Osteoblast (primary cell): Measurements from ENCODE around the gene SLX9. TPM values are rescaled to one million over a fixed set of nuclear protein-coding genes. Genes with fewer than 3 reads are reported as not detected.

Experiments
- DNase-seq: peaks from one replicate; pipeline ENCODE4 v3.0.0; 2011; ENCODE audit warnings: low spot score, mixed read lengths; ENCODE audit not compliant: insufficient read length; ENCODE audit errors: missing footprints
- H2AFZ ChIP-seq: 2 replicates; pipeline ENCODE4 v1.6.0; 2011; ENCODE audit warnings: mild to moderate bottlenecking, low read length
- H3K27ac ChIP-seq: 2 replicates; pipeline ENCODE4 v1.5.1; 2011; ENCODE audit warnings: mild to moderate bottlenecking, low read depth, low read length, moderate library complexity
- H3K27me3 ChIP-seq: 2 replicates; pipeline ENCODE4 v1.6.0; 2012; ENCODE audit warnings: mild to moderate bottlenecking, control low read depth, inconsistent platforms, low read length, moderate library complexity; ENCODE audit not compliant: insufficient read depth
- H3K36me3 ChIP-seq: 2 replicates; pipeline ENCODE4 v1.5.1; 2011; ENCODE audit warnings: mild to moderate bottlenecking, low read length, control low read depth, moderate library complexity; ENCODE audit not compliant: insufficient read depth
- H3K4me1 ChIP-seq: 2 replicates; pipeline ENCODE4 v1.5.1; 2011; ENCODE audit warnings: mild to moderate bottlenecking, low read length, control low read depth, moderate library complexity; ENCODE audit not compliant: insufficient read depth
- H3K4me2 ChIP-seq: 2 replicates; pipeline ENCODE4 v1.6.0; 2011; ENCODE audit warnings: mild to moderate bottlenecking, low read length; ENCODE audit not compliant: insufficient read depth
- H3K4me3 ChIP-seq: fragments of 200-600 bp; sonication (generic); 3 replicates; pipeline ENCODE4 v1.5.1; 2012; ENCODE audit warnings: mild to moderate bottlenecking, low read length, inconsistent platforms; ENCODE audit not compliant: insufficient read depth
- H3K79me2 ChIP-seq: 2 replicates; pipeline ENCODE4 v1.6.0; 2012; ENCODE audit warnings: mild to moderate bottlenecking, low read length, control low read depth, inconsistent platforms; ENCODE audit not compliant: insufficient read depth
- H3K9me3 ChIP-seq: 2 replicates; pipeline ENCODE4 v1.5.1; 2011; ENCODE audit warnings: low read depth, low read length, control low read depth
- H4K20me1 ChIP-seq: 2 replicates; pipeline ENCODE4 v1.6.0; 2012; ENCODE audit warnings: mild to moderate bottlenecking, low read length, control low read depth; ENCODE audit not compliant: insufficient read depth
- total RNA-seq: library from RNA; depleted of rRNA; stranded (reverse); fragments of >200 nt; gene quantifications from 2 replicates; pipeline ENCODE4 v1.2.3, GENCODE V29; 2012
- TF ChIP-seq, protein P1 (sequence below): IDR thresholded peaks from 2 replicates; pipeline ENCODE4 v1.5.1; 2011; ENCODE audit warnings: mild to moderate bottlenecking, low read depth, low read length, moderate library complexity; ENCODE audit errors: extremely low read depth

SLX9 gene
- total RNA-seq, 1 donor = 9.4 TPM

- Histone ChIP-seq H4K20me1 (peaks cover 14% of the 10 kb centered on the region), H3K4me3 (no peak overlapping the region), H3K79me2 (peaks cover 33% of the 10 kb centered on the region), H3K4me2 (no peak overlapping the region), H3K4me1 (peaks cover 37% of the 10 kb centered on the region), H3K27me3 (no peaks in the 10 kb centered on the region), H2AFZ (no peak overlapping the region), H3K27ac (no peak overlapping the region), H3K9me3 (no peaks in the 10 kb centered on the region), H3K36me3 (peaks cover 25% of the 10 kb centered on the region)
- DNase-seq = no peak
- TF ChIP-seq, protein P1, sequence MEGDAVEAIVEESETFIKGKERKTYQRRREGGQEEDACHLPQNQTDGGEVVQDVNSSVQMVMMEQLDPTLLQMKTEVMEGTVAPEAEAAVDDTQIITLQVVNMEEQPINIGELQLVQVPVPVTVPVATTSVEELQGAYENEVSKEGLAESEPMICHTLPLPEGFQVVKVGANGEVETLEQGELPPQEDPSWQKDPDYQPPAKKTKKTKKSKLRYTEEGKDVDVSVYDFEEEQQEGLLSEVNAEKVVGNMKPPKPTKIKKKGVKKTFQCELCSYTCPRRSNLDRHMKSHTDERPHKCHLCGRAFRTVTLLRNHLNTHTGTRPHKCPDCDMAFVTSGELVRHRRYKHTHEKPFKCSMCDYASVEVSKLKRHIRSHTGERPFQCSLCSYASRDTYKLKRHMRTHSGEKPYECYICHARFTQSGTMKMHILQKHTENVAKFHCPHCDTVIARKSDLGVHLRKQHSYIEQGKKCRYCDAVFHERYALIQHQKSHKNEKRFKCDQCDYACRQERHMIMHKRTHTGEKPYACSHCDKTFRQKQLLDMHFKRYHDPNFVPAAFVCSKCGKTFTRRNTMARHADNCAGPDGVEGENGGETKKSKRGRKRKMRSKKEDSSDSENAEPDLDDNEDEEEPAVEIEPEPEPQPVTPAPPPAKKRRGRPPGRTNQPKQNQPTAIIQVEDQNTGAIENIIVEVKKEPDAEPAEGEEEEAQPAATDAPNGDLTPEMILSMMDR = no peak
Observed at GRCh38 chr21:44964381-44964780, 24.6 kb downstream of the SLX9 start.

DNA sequence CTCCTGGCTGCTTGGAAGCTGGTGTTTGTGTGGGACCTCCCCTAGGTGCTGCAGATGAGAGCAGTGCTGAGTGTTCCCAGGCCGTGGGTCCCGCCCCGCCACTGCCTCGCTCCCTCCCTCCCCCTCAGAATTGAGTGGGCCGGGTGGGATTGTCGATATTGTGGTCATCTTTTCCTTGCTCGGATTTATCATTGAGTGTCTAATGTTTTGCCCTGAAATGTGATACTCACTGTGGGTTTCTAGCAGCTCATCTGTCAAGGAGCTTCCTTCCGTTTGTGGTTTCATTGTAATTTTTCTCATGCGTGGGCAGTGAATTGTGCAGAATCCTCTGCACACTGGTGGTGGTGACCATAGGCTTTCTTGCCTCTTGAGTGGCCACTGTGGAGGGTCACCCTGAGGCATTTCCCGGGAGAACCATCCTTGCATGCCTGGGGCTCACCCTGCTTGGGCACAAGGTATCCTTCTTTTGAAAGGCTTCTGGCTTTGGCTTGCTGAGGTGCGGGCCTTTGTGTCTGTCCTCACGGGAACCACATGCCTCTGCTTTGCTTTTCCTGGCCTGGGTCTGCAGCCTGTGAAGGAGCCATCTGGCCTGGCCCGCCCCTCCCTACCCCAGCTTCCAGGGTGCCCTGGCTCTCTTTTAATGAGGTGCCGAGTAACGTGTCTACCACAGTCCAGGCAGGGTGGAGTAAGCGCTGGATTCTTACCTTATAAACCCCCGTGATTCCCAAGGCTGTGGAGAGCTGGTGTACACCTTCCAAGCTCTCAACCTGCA, 25.6 kb downstream of the SLX9 start:
- Histone ChIP-seq H3K9me3 (no peaks in the 10 kb centered on the region), H3K36me3 (peaks cover 27% of the 10 kb centered on the region), H3K4me2 (peak overlapping the region; percentile 62), H3K27ac (peak overlapping the region; percentile 73), H4K20me1 (peaks cover 14% of the 10 kb centered on the region), H3K4me3 (peak overlapping the region; percentile 1), H3K4me1 (peaks cover 45% of the 10 kb centered on the region), H3K79me2 (peaks cover 26% of the 10 kb centered on the region), H2AFZ (no peak overlapping the region), H3K27me3 (no peaks in the 10 kb centered on the region)
- DNase-seq = peak; percentile 94
- TF ChIP-seq, protein P1 = no peak

DNA sequence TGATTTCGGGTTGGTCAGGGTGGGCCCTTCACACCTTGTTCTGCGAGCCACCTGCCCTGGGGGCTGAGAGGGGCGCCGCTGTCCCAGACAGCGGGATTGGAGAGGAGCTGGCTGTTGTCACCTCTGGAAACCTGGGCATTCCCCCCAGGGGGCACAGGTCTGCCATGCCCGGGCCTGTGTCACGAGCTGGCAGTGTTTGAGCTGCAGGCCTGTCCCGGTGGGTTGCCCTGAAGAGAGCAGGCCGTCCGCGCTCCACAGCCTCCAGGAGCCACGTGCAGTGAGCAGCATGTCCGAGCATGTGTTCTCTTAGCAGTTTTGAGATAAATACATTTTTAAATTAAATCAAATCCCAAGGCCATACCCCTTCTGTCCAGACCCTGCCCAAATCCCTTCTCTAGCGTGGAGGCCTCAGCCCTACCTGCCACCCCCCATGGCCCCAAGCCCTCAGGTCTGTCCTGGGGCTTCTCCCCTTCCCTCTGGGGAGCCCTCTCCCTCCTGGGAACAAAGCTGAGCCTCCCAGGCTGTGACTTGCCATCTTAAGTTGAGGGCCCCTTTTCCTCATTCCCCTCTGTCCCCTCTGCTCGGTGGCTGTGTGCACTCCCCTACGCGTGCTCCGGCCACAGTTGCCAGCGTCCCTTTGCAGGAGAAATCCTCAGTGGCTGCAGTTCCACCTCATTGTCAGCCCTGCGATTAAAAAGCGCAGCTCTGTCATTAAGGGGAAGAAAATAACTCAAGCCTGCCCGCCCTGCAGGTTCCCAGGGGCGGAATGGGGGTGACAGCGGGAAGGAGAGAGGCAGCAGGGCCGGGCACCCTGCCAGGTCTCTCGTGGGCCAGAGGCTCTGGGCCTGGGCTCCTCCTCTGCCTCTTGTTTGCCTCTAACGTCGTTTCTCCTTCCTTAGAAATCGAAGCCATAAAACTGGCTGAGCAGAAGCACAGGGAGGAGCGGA, 26.6 kb downstream of the SLX9 start:
- DNase-seq = no peak
- Histone ChIP-seq H2AFZ (no peak overlapping the region), H3K4me1 (peaks cover 45% of the 10 kb centered on the region), H3K4me3 (no peak overlapping the region), H3K27me3 (no peaks in the 10 kb centered on the region), H4K20me1 (peaks cover 14% of the 10 kb centered on the region), H3K79me2 (peaks cover 24% of the 10 kb centered on the region), H3K36me3 (peaks cover 19% of the 10 kb centered on the region), H3K9me3 (no peaks in the 10 kb centered on the region), H3K4me2 (no peak overlapping the region), H3K27ac (peak overlapping the region; percentile 53)
- TF ChIP-seq, protein P1 = no peak
